BJ (cell line): ENCODE measurements around the gene DMD. TPM values are rescaled to one million over a fixed set of nuclear protein-coding genes. Genes with fewer than 3 reads are reported as not detected.

Experiments used
- CTCF ChIA-PET: fragments of 350-600 bp; formaldehyde crosslinking; extraction: SDS; loops from one replicate; lab custom pipeline; 2021; ENCODE audit warnings: antibody characterized with exemption, inconsistent platforms; lab: Yijun Ruan, JAX
- POLR2A ChIA-PET: fragments of 300-600 bp; sonication (Branson Sonifier 250); formaldehyde crosslinking; extraction: SDS; loops from one replicate; lab custom pipeline; 2021; ENCODE audit warnings: antibody characterized with exemption; lab: Charles Lee
- DNase-seq: peaks from one replicate; pipeline ENCODE4 v3.0.0-alpha.2; 2011; ENCODE audit warnings: low read depth
- H3K27me3 ChIP-seq: 2 replicates; pipeline ENCODE4 v1.6.0; 2011; ENCODE audit warnings: low read length; ENCODE audit not compliant: control insufficient read depth, insufficient read depth
- H3K36me3 ChIP-seq: 2 replicates; pipeline ENCODE4 v1.5.1; 2011; ENCODE audit warnings: low read length; ENCODE audit not compliant: control insufficient read depth, insufficient read depth
- H3K4me3 ChIP-seq: 2 replicates; pipeline ENCODE4 v1.5.1; 2011; ENCODE audit warnings: low read depth, mild to moderate bottlenecking, control low read depth, low read length
- polyA plus RNA-seq: library from polyadenylated mRNA; depleted of rRNA; stranded (reverse); fragments of >200 nt; gene quantifications from 2 replicates; pipeline ENCODE4 v1.2.3, GENCODE V29; 2011
- TF ChIP-seq, protein P1 (sequence below): IDR thresholded peaks from 2 replicates; pipeline ENCODE4 v1.5.1; 2011; ENCODE audit warnings: low read depth, mild to moderate bottlenecking, control low read depth, inconsistent platforms, low read length, moderate library complexity; ENCODE audit not compliant: insufficient read depth

DMD gene
- polyA plus RNA-seq, 1 experiment: 12.5 TPM

DNA sequence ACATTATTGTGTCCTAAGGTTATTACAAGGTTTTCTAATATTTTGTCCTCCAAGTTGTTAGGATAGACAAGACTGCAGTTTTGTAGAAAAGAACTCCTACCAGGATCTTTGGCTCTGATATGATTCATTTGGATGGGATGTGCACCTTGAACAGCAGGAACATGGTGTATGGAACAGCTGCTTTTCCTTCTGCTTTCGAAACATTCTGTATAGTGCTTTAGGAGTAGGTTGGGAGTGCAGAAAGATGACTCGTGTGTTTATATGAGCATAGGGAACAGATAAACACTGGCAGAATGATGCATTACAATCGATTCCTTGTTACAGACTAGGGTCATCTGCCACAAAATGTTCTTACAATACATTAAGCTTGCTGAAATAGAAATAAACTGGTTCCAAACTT, 790.1 kb downstream of the DMD start:
- ChIA-PET POLR2A (no interaction called here), CTCF (no interaction called here)
- no peaks in the 10 kb centered on the region for H3K36me3 ChIP-seq
- no peak overlapping the region for H3K4me3 ChIP-seq
- DNase-seq: no peak
- H3K27me3 ChIP-seq: no peaks in the 10 kb centered on the region
- TF ChIP-seq, protein P1, sequence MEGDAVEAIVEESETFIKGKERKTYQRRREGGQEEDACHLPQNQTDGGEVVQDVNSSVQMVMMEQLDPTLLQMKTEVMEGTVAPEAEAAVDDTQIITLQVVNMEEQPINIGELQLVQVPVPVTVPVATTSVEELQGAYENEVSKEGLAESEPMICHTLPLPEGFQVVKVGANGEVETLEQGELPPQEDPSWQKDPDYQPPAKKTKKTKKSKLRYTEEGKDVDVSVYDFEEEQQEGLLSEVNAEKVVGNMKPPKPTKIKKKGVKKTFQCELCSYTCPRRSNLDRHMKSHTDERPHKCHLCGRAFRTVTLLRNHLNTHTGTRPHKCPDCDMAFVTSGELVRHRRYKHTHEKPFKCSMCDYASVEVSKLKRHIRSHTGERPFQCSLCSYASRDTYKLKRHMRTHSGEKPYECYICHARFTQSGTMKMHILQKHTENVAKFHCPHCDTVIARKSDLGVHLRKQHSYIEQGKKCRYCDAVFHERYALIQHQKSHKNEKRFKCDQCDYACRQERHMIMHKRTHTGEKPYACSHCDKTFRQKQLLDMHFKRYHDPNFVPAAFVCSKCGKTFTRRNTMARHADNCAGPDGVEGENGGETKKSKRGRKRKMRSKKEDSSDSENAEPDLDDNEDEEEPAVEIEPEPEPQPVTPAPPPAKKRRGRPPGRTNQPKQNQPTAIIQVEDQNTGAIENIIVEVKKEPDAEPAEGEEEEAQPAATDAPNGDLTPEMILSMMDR: no peak

DNA sequence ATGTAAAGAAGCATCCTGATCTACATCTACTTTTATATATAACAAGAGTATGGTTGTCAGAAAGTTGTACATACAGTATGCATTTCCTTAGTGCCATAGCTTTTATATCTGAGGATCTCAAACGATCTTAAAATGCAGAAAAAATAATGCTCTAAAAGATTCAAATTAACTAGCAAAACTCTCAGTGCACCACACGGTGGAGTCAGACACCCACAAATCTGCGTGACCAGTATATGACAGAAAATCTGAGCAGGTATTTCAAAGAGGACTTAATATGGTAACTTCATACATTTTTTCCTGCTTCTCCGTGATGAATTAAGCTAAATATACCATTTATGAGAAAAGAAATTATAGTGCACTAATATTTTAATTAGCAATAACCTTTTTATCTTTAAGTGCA, 803.0 kb downstream of the DMD start:
- no peak for DNase-seq
- Histone ChIP-seq H3K27me3 (no peaks in the 10 kb centered on the region), H3K36me3 (no peaks in the 10 kb centered on the region), H3K4me3 (no peak overlapping the region)
- ChIA-PET POLR2A (no interaction called here), CTCF (interaction anchor here (0.8 kb wide), 1 partner anchor 11 kb away, joined by 3 read pairs; no protein-coding TSS in a partner anchor)
- TF ChIP-seq, protein P1: no peak

DNA sequence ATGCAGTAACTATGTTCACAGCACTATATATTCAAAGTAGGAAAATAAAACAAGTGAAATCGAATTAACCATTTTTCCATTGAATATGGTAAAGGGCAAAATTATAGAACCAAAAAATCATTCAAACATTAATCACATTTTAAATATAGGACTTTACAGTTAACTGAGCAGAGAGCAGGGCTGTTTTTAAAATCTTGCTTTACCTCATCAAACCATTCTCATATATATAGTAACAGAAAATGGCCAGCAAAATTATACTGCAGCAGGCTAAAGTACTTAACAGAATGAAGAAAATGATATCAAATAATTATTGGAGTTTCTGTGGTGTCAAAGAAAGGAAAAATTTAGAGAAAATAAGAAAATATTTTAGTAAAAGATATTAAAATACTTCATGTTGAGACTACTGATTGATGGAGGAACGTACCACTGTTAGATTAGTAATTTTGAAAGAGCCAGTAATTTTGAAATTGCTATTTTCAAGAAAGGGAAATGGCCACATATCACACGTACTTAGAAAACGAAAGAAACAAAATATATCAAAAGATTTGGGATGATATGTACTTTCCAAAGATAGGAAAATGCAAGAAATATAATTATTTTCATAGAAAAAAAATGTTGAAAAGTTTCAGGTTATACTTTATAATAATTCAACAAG, 813.7 kb downstream of the DMD start:
- TF ChIP-seq, protein P1: no peak
- DNase-seq: no peak
- H3K27me3 ChIP-seq: no peaks in the 10 kb centered on the region
- no peak overlapping the region for H3K4me3 ChIP-seq
- ChIA-PET CTCF (no interaction called here), POLR2A (no interaction called here)
- H3K36me3 ChIP-seq: no peaks in the 10 kb centered on the region

DNA sequence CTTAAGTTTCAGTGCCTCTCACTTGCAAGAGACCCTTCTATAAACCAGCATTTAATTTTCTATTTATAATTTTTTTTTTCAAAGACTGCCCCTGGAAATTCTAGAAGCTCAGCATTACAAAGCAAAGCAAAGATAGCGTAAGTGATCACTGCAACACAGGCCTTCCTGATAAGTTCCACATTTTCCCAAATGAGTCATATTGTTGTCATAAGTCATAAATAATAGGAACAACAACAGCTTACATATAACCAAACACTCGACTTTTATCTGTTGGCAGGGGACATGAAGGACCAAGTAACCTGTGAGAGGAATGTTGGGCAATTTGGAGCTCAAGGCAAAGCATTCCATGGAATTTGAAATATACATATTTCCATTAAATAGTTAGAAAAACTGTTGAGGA, 815.5 kb downstream of the DMD start:
- H3K4me3 ChIP-seq: no peak overlapping the region
- ChIA-PET CTCF (no interaction called here), POLR2A (no interaction called here)
- H3K36me3 ChIP-seq: no peaks in the 10 kb centered on the region
- H3K27me3 ChIP-seq: no peaks in the 10 kb centered on the region
- DNase-seq: no peak
- TF ChIP-seq, protein P1: no peak

DNA sequence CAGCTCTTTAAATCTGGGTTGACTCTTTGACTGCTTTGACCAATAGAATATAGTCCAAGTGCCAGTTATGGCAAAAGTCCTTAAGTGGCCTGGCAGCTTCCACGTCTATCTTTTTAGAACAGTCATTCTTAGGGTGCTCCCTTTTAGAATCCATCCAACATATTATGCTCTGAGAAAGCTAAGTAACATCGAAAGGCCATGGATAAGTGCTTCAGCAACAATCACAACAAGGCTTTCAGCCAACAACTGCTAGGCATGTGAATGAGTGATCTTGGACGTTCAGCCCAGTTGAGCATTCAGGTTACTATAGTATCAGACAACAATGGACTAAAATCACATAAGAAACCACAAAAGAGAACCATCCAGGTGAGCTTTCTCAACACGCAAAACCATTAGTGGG, 818.7 kb downstream of the DMD start:
- CTCF ChIA-PET: no interaction called here
- POLR2A ChIA-PET: no interaction called here
- no peaks in the 10 kb centered on the region for H3K27me3 ChIP-seq
- no peak for DNase-seq
- no peak overlapping the region for H3K4me3 ChIP-seq
- TF ChIP-seq, protein P1: no peak
- H3K36me3 ChIP-seq: no peaks in the 10 kb centered on the region
